ENCODE results near the gene RABL6.
"Not testable (repeated sequence)": the region's sequence is repeated elsewhere in the genome, so short reads cannot be mapped to it uniquely, and the experiment has no call there.

Gene RABL6

DNA sequence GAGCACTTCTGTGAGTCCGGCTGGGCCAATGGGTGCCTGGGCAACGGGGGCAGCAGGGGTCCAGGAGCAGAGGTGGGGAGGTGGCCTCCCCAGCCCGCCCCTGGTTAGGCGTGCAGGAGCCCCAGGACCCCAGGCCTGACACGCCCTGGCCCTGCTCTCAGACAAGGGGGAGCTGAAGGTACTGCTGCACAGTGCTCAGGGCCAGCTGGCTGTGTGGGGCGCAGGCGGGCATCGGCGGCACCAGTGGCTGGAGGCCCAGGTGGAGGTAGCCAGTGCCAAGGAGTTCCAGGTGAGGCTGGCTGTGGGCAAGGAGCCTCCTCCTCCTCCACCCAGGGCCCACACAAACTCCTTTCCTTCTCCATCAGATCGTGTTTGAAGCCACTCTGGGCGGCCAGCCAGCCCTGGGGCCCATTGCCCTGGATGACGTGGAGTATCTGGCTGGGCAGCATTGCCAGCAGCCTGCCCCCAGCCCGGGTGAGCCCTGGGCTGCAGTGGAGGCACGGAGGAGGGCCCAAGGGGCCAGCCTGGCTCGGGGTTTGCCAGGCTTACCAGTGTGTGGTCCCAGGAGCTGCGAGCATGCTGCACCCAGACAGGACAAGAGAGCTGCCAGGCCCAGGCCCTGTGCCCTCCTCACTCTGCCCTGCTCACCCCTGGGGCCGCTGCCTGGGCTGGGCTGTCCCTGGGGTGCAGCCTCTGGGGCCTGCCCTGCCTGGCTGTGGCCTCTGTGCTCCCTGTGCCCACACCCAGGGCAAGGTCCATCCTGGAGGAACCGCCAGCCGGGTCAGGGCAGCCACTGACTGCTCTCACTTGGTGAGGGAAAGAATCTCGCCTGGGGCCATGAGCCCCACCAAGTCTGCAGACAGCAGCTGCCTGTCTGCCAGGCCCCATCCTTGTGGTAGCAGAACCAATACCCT is 51.4 kb downstream of the RABL6 start:
- no peak for DNase-seq

DNA sequence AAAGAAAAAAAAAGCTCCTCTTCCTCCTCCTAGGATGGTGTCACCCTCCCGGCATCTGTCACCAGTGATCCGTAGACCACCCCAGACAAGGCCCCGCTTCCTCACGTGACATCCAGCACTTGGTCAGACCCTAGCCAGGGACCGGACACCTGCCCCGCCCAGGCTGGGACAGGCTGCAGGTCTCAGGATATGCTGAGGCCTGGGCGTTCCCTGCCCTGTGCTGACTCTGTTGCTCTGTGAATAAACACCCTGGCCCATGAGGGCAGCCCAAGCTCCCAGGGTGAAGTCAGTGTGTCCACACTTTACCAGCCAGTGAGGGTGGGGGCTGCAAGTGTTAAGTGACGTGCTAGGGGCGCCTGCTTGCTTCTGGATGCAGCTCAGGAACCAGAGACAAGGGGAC is 52.8 kb downstream of the RABL6 start:
- no peak for DNase-seq

DNA sequence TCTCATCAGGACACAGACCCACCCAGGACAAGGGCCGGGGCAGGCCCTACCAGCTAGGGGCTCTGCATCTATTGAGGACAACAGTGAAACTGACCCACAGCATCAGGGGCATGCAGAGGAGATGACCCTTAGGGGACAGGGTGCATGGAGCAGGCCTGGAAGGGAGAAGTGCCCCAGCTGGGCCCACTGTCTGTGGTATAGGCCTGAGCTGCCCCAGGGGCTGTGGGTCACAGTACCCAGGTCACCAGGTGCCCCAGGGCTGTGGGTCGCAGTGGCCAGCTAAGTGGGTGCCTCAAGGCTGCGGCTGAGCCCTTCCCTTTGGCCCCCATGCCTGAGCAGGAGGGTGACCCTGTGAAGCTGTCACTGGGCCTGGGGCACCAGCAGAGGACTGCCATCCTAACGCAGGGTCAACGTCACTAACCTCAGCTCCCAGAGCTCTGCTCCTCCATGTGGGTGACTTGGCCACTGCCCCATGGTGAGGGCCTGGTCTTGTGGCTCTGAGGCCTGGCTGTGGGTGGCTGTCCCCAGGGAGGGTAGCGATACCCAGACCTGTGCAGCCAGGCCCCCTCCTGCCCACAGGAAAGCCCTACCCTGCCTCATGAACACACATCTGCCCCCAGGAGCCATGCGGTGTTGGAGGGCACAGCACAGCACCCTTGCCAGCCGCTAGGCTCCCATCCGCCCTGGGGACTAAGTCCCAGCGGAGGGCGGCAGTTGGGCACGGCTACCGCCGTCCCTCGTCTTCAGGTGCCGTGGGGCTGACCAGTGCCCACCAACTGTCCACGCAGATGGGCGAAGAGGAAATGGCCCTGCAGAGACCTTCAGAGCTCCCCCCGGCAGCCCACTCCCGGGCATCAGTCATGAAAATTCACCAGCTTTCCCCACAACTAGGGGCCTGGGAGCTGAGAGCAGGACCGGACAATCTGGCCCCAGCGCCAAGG is 53.5 kb downstream of the RABL6 start:
- no peak for DNase-seq

DNA sequence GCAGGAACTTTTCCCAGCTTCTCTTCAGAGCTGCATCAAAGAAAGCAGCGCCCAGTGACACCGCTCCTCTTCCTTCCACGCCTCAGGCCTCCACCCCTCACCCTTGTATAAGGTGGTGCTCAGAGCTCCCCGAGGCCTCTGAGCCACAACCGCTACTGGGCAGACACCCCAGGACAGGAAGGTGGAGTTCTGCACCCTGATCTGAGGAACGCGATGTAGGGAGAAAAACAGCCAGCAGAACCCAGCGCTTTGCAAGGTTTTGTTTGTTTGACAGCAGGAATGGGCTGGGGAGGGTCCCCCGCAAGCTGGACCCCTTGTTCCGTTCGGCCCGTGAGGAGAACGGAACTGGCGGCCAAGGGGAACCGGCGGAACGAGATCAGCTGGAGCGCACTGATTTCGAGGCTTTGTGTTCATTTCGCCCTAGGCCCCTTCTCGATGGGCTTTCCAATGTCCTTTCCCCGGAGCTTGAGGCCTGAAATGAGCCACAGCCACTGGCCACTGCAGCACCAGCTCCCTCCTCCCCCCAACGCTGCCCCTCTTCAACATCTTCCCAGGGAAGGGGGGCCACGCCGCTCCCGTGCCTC is 54.2 kb downstream of the RABL6 start:
- DNase-seq, result no peak

DNA sequence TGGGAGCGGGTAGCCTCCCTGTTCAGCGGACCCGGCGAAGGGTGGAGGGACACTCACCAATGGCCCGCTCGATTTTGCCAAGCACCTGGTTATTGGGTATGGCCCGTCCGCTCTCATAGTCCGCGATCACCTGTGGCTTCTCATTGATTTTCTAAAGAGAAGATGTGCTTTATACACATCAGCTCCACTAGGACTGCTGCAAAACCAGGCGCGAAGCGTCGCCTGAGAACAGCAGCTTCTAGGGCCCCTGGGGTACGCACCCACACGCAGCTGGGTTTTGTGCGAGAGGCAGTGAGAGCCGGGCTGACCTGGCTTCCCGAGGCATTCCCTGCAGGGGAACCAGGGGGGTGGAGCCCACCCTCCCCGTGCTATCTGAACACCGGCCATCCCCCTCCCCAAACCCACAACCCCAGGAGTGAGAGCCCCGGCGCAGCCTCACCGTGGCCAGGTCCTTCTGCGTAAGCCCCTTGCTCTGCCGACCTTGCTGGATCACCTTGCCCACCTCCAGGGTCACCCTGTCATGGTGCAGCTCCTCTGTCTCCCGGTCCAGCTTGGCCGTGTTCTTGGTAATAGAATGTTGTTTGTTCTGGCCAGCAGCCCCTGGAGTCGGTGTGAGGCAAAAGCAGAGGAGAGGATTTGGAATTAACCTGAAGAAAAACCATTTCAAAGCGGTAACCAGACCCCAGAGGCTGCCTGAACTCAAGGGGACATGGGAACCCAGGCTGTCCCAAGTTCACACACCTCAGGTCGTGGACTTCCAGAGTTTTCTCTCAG is 55.3 kb downstream of the RABL6 start:
- no peak for DNase-seq

DNA sequence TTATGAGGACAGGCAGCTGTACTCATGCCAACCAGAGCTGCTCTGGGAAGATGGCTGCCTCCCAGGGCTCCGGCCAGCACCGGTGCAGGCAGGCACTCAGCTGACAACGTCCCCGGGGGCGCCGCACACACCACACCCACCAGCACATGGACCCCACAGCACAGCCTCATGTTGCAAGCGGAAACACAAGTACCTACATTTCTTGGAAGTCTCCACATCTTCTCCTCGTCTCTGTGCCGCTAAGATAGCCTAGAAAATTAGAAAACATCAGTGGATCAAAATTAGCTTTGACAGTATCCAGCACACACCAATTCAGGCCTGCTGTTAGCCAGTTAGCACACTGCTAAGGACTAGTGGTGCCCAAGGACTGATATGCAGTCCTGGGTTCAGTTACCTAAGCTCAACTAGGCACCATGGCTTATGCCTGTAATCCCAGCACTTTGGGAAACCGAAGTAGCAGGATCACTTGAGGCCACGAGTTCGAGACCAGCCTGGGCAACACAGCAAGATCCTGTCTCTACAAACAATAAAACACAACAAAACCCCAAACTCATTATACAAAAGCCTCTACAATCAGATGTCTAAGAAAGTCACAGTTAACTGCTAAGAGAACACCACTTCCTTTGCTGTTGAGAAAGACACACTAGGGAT is 56.0 kb downstream of the RABL6 start:
- DNase-seq, result no peak

DNA sequence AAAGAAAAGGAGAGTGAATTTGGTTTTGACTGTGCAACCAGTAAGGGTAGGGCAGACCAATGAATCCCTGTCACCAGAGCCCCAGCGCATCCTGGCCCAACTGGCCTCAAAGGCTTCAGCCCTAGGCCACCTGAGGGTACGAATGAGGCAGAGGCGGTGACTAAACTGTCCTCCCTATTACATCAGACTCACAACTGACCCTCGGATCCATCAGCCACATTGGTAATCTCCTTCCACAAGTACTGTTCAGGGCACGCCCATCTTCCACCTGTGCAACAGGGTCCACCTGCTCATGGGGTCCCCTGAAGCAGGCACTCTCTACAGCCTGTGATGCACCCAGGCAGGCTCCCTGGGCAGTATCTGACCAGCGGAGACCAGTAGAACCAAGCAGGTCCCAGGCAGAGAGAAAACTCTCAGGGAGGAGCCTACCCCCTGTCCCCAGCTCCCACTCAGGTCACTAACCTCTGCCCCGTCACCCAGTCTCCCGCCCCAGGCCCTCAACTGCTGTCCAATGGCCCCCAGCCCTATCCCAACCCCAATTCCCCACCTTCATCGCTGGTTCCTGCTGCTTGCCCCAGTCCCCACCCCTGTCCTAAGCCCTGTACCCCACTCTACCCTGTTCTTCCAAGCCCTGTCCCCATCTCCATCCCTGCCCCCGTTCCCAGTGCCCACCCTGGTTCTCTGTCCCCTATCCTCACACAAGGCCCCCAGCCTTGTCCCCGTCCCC is 57.5 kb downstream of the RABL6 start:
- DNase-seq, result no peak

DNA sequence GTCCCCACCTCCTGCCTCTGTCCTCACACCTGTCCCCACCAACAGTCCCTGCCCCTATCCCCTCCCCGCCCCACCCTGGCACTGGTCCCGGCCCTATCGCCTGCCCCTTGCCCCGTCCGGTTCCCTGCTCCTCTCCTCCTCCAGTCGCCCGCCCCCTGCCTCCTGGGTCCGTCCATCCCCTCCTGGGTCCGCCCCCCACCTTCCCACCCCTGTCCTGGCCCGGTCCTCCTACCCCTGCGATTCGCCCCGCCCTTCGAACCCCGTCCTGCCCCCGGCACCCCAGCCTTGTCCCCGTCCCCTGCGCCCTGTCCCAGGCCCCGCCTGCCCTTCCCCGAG is 58.0 kb downstream of the RABL6 start:
- no peak for DNase-seq

DNA sequence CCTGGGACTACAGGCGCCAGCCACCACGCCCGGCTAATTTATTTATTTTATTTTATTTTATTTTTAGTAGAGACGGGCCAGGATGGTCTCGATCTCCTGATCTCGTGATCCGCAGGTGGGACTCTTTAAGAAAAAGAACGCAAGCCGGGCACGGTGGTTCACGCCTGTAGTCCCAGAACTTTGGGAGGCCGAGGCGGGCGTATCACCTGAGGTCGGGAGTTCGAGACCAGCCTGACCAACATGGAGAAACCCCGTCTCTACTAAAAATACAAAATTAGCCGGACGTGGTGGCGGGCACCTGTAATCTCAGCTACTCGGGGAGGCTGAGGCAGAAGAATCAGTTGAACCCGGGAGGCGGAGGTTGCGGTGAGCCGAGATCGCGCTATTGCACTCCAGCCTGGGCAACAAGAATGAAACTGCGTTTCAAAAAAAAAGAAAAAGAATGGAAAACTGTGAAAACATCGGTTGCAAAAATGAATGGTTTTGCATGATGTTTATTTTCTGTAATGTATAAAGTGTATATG is 59.2 kb downstream of the RABL6 start:
- not testable (repeated sequence) for DNase-seq

DNA sequence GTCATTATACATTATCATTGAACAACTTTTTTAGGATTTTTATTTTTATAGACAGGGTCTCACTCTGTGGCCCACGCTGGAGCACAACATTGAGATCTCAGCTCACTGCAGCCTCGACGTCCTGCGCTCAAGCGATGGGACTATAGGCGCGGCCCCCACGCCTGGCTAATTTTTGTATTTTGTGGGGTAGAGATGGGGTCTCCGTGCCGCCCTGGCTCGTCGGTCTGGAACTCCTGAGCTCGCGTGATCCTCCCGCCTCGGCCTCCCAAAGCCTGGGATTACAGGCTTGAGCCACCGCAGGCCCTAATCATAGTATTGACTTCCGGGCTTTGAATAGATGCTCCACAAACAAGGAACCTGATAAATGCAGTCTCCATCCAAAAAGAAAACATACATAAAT is 59.7 kb downstream of the RABL6 start:
- no peak for DNase-seq

DNA sequence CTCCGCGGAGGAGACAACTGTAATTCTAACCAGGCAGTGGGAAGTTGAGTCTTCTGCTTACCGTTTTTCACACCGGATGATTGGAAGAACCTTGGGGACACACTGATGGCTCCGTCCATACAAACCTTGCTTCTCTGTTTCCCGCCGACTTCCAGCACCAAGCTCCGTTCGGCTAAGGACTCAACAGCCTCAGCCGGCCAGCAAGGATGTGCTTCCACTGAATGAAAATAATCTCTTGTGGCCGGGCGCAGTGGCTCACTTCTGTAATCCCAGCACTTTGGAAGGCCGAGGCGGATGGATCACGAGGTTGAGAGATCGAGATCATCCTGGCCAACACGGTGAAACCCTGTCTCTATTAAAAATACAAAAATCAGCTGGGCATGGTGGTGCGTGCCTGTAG is 60.2 kb downstream of the RABL6 start:
- DNase-seq, result no peak

DNA sequence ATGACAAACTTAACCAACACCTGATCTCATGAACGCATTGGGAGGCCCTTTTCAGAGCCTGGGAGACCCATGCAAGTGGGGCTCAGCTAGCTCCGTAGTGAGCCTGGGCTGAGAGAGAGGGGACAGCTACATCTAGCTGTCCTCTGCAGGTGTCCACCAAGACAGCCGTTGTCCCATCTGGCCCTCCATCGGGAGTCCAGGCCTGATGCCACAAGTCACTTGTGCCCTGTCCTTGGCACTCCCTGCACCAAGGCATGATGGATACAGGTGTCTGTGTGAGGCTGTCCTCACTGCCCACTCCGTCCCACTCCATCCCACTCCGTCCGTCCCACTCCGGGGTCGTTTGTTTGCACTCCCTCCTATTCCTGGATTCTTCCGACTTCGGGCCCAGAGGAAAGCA is 60.9 kb downstream of the RABL6 start:
- no peak for DNase-seq

DNA sequence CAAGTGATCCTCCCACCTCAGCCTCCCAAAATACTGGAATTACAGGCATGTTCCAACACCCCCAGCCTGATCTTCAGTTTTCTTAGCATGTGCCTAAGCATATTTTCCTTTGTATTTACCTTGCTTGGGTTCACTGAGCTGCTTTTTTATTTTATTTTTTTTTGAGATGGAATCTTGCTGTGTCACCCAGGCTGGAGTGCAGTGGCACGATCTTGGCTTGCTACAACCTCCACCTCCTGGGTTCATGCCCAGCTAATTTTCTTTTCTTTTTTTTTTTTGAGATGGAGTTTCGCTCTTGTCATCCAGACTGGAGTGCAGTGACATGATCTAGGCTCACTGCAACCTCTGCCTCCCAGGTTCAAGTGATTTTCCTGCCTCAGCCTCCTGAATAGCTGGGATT is 61.9 kb downstream of the RABL6 start:
- DNase-seq, result not testable (repeated sequence)

DNA sequence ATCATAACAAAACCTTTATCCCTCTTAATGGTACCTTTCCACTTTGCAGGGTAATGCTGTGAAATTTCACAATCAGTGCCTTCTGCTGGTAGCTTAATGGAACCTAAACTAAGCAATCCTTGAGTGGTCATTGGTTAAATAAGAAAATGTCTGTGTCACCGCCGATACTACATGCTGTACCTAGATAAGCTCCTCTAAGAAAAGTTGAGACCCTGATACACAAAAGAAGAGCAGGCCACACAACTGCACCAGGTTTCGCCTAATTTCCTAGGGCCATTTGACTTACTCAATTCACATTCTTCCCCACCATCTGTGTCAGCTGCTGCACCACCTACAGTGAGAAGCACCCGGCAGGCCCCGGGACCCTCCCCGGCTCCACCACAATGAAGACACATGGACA is 67.4 kb downstream of the RABL6 start:
- DNase-seq, result no peak

DNA sequence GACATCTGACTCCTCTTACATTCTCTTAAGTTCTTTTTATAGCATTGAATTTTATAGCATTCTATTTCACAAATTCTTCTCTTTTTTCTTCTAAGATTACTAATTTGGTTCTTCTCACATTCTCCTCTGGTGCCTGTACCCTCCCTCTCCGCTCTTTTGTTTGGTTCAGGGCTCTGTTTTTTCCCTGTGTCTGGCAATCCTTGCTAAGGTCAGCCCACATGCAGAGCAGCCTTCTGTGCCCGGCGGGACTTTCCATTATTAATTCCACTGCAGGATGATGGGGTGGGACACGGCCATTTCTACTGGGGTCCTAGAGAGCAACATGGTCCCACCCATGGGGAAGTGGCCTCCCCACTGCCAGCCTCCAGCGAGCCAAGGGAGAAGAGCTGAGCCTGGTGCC is 68.7 kb downstream of the RABL6 start:
- no peak for DNase-seq

DNA sequence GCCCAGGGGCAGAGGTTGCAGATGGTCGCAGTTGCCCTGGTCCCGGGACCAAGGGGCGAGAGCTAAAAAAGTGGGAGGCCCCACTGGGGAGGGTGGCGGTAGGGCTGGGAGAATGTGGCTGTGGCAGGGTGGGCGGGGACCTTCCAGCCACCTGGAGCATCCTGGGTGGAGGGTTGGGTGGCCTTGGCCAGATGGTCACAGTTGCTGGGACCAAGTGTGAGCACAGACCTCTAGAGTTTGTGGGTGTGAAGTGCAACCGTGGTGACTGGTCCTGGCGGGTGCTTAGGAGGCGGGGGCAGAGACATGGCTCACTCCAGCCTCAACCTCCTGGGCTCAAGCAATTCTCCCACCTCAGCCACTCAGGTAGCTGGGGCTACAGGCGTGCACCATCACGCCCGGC is 72.9 kb downstream of the RABL6 start:
- no peak for DNase-seq

DNA sequence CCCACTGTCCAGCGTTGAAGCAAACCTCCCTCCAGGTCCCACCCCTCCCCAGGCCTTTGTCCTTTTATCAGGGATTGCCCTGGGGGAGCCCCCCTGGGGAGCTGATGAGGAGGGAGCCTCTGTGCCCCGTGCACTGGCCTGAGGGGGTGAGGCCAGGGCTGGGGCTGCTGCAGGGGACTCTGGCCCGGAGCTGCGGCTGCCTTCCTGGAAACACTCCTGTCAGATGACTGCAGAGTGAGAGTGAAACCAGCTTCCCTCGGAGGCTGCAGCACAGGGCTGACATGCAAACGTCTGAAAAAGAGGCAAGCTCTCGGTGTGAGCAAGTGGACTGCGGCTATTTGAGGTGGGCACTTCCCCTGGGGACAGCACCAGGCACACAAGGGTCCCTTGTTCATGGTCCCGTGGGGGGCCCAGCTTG is 74.0 kb downstream of the RABL6 start:
- DNase-seq, result no peak

DNA sequence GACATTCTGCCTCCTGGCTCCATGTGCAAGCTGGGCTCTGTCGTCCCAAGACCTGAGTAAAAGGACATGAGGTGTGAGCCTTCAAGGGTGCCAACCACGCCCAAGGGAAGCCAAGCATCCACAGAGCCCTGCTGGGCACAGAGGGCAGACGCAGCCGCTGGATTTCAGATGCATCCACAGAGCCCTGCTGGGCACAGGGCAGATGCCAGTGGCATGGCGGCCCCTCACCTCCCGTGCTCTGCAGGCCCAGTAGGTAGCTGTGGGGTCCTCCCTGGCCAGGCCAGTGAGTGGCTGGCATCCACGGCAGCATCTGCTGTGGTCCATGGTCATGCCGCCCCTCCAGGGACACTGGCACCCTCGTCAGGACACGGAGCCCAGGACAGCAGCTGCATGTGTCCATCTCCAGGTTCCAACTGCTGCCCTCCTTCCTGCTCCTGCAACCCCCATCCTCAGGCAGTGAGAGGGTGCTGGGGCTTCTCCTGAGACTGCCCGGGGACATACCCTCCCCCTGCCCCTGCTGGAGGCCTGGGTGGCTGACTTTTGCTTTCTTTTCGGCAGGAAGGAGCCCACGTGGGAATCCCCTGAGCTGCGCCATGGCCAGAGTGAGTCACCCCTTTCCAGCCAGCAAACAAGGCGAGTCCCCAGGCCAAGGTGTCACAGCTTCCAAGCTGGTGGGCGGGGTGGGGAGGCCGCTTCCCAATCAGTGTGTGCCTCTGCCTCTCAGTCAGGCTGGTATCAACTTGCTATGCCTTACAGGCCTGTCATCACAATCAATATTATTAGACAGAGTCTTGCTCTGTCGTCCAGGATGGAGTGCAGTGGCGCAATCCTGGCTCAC is 74.6 kb downstream of the RABL6 start:
- no peak for DNase-seq

DNA sequence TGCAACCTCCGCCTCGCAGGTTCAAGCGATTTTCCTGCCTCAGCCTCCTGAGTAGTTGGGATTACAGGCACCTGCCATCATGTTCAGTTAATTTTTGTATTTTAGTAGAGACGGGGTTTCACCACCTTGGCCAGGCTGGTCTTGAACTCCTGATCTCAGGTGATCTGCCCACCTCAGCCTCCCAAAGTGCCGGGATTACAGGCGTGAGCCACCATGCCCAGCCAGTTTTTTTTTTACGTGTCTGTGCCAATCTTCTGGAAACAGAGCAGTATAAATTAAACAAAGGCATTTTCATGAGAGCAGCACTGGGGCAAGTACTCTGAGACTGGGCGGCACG is 75.2 kb downstream of the RABL6 start:
- DNase-seq, result not testable (repeated sequence)

DNA sequence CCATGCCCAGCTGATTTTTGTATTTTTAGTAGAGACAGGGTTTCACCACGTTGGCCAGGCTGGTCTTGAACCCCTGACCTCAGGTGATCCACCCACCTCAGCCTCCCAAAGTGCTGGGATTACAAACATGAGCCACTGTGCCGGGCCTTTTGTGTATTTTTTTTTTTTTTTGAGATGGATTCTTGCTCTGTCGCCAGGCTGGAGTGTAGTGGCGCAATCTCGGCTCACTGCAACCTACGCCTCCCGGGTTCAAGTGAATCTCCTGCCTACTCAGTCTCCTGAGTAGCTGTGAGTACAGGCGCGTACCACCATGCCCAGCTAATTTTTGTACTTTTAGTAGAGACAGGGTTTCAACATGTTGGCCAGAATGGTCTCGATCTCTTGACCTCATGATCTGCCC is 75.9 kb downstream of the RABL6 start:
- not testable (repeated sequence) for DNase-seq

Measured in NCI-H510A (cell line).